Mammary microvascular endothelial cell (primary cell): Measurements from ENCODE around the gene SLC25A27. TPM values are rescaled to one million over a fixed set of nuclear protein-coding genes. Genes with fewer than 3 reads are reported as not detected.

Source experiments
- total RNA-seq: library from RNA; depleted of rRNA; stranded (reverse); fragments of >200 nt; gene quantifications from 2 replicates; pipeline ENCODE4 v1.2.3, GENCODE V29; 2015

SLC25A27 gene, protein sequence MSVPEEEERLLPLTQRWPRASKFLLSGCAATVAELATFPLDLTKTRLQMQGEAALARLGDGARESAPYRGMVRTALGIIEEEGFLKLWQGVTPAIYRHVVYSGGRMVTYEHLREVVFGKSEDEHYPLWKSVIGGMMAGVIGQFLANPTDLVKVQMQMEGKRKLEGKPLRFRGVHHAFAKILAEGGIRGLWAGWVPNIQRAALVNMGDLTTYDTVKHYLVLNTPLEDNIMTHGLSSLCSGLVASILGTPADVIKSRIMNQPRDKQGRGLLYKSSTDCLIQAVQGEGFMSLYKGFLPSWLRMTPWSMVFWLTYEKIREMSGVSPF
- 0.10 and 0.53 TPM in 2 replicates for total RNA-seq

DNA sequence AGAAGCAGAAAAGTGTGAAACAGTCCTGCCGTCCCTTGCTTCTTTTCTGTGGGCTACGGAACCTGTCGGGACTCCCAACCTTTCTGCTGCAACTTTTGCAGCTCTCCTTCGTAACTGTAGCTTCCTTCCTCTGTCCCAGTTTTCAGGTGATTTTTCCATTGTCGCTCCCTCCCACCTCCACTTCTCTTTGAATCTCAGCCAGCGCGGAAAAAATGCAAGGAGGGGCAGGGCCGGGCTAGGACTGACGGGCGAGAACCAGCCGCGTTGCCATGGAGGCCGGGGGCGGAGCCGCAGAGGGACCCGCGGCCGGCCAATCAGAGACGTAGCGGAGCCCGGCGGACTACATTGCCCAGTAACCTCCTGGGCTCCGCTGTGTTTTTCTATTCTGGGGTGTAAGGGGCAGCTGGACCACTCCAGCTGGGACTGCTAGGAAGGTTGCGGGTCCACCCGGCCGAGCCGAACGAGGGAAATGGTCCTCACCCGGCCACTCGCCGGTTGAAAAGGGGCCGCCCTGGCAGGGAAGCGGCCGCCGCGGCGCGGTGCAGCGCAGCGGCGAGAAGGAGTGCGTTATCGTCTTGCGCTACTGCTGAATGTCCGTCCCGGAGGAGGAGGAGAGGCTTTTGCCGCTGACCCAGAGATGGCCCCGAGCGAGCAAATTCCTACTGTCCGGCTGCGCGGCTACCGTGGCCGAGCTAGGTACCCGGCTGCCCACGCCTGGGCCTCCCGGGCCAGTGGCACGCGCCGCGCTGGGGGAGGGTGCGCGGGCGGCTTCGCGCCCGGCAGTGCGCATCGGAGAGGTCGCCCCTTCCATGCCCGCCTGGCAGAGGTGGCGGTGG, at the start of gene SLC25A27, which contains the start of gene CYP39A1:
Gene SLC25A27, plus strand, starts transcription at position 373 of the 836 bp plus-strand sequence. Its CDS starts 218 bp downstream, at position 591.
Gene CYP39A1, minus strand, starts transcription at position 216 of the 836 bp plus-strand sequence. CDS start 236 bp downstream, outside the sequence.

DNA sequence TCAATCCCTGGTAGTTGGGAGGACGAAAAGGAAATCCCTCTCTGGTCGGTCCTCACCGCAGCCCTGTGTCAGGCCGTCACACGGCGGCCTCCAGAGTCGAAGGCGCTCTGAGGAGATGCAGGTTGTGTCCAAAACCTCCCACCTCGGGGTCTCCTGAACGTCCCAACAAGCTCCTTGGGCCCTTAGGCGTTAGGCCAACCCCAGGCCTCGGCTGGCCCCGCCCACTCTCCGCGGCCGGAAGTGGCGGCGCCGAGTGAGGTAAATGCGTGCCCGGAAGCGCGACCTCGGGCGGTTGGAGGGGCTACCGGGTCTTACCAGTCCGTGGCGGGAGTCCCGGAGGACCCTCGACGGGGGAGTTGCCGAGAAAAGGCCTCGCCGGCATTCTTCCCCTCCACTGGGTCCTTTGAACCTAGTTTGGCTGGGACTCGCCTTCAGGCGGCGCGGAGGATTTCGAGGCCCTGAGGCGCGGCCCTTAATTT, 34.9 kb downstream of the SLC25A27 start, which contains the start of gene TDRD6:
Gene TDRD6, plus strand, starts transcription at position 267 of the 479 bp plus-strand sequence. CDS start 244 bp downstream, outside the sequence.

Other genes with a start within 250 kb of the SLC25A27 start
- gene RCAN2, start 161.5 kb upstream of the SLC25A27 start, total RNA-seq = 0.80 and 1.3 TPM in 2 replicates
- gene CYP39A1, start 157 bp upstream of the SLC25A27 start, total RNA-seq = 0.20 and 0.33 TPM in 2 replicates
- gene TDRD6, start 34.9 kb downstream of the SLC25A27 start, total RNA-seq = under 0.01 TPM in 1 of 2 replicates, not detected in the other
- gene PLA2G7, start 82.4 kb downstream of the SLC25A27 start, total RNA-seq = 0.13 TPM in 1 of 2 replicates, not detected in the other
- gene ANKRD66, start 94.0 kb downstream of the SLC25A27 start, total RNA-seq = not detected in 2 replicates
- not detected in 2 replicates for gene MEP1A, start 140.4 kb downstream of the SLC25A27 start, total RNA-seq